DMS 273 (cell line): ENCODE measurements around the gene IL17B.

Experiments used
- DNase-seq: peaks from one replicate; lab custom pipeline; 2025; ENCODE audit not compliant: unreplicated experiment; lab: John Stamatoyannopoulos, UW

IL17B gene

DNA sequence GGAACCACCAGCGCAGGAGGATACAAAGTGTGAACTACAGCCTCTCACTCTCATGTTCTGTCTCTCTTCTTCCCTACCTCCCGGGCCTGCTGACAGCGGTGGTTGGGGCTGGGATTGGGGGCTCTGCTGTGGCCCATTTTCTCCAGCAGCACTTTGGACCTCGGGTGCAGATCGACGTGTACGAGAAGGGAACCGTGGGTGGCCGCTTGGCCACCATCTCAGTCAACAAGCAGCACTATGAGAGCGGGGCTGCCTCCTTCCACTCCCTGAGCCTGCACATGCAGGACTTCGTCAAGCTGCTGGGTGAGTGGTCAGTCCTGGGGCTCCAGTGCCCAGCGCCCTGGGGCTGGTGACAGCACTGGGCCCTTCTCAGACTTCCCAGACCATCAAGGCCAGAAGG, 16.6 kb downstream of the IL17B start:
- DNase-seq, result no peak

DNA sequence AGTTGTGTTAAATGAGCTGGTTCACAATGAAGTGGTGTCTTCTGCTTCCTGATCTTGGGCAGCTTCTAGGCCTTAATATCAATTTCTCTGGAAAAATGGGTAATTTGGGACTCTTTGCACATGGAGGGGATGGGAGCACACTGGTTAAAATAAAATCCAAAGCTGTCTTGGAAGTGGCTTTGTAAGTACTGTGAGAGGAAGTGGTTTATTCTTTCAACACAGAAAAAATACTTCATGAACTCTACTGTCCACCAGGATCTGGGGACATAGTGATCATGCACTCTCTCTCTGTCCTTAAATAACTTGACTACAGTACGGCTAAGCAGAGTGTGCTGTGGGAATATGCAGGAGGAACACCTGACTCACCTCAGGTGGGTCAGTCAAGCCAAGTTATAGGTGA, 18.8 kb downstream of the IL17B start:
- no peak for DNase-seq

DNA sequence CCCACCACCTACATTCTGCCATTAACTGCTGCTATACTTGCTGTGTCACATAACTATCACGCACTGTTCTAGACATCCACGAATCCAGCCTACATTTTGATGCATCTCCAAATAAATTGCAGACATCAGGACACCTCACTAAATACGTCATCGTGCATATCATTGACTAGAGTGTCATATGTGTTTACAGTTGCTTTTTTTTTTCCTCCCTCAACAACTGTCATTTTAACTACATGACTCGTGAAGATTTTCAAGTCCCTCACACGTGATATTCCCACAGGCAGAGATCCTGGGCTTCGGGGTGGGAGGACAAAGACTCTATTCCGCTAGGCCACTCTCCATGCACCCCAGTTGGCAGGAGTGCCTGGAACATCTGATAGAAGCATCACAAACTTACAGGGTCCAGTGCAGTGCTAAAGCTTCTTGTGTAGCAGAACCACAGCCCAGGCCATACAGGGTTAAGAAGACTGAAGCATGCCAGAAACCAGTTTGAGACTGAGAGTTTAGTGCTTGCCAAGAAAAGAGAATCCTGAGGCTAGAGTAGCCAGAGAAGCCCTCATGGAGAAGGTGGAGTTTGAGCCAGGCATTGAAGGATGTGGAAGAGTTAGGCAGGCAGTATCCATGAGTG, 20.1 kb downstream of the IL17B start:
- no peak for DNase-seq

DNA sequence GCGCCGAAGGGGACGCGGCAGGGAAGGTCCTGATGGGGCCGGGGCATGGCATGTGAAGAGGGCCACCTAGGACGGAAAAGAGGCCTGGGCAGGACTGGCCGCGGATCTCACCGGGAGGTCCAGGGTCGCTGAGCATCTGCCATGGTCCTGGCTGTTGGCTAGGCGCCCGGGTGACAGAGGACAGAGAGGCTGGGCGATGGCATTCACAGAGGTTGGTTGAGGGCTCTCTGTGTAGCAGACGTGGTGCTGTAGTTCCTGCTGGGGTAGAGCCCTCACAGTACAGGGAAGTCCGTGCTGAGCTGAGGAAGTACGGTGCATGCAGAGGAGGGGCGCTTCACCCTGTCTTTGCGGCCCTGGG, 20.8 kb downstream of the IL17B start:
- DNase-seq, result peak; percentile 65

DNA sequence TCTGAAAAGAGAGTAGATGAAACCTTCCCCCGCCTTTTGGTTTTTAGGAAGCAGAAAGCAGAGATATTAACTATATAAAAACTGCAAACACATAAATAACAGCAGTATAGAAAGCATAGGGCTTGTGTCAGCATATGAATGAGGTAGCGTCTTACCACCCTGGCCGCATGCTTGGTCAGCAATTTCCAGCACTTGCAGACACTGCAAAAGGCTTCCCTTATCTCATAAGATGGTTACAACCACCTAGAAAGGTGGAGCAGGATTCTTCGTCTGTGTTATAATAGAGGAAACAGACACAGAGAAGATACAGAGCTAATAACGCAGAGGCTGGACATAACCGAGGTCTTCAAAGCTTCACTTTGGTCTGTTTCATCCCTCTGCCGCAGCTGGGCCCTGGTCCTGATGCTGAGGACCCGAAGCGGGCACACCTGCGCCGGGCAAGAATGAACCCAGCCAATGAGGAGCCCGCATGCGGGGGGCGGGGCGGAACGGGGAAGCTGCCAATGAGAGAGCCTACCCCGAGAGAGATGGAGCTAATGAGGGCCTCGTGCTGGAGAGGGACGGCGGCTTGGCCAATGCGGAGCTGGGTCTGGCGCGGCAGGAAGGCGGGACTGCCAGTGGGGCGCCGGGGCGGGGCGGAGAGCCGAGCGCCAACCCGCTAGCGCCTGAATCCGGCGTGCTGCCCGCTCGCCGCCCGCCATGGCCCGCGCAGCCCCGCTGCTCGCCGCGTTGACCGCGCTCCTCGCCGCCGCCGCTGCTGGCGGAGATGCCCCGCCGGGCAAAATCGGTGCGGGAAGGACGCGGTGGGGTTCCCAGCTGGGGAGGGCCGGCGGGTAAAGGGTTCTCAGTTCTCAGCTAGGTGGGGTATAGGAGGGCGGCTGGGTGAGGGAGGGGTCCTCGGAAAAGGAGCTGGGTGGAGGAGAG, 21.5 kb downstream of the IL17B start, which contains the start of gene PCYOX1L:
PCYOX1L (plus strand) TSS at position 677 of the 924 bp plus-strand sequence; CDS start at position 700, 23 bp downstream.
- DNase-seq, result peak; percentile 97

DNA sequence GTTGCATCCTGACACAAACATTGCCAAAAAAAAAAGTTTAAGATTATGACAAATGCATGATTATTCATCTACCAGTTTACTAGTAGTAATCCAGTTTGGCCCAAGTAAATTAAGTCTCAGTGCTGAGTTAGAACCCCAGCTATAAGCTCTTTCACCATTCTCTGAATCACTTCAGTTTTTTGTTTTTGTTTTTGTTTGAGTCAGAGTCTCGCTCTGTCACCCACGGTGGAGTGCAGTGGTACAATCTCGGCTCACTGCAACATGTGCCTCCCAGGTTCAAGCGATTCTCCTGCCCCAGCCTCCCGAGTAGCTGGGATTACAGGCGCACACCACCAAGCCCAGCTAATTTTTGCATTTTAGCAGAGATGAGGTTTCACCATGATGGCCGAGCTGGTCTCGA, 22.7 kb downstream of the IL17B start:
- DNase-seq, result no peak

DNA sequence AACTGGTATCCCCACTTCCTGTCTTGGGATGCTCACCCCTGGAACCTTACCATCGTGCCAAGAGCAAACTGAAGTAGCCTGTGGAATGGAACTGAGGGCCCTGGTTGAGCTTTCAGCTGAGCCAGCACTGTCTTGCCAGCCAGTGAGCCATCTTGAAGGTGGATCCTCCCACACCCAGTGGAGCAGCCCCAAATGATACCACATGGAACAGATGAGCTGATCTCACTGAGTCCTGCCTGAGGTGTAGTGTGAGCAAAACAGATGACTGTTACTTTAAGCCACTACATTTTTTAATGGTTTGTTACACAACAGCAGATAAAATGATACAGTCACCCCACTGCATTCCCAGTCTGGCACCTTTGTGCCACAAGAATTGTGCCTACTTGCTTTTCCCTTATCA, 23.4 kb downstream of the IL17B start:
- no peak for DNase-seq

DNA sequence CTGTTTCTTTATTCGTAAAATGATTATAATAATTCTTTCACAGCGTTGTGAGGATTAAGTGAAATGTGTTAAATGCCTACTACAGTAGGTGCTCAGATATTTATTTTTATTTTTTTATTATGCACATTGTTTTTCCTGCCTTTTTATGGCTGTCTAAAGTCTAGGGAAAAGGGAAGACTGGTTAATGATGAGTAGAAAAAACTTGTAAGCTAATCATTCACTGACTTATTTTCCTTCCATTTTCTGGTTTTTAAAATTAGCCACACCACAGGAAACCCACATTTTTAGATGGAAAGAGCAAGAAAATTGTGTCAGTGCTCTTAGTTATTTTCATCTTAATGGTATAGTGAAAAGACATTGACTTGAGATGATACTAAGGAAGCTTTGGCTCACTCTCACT, 25.2 kb downstream of the IL17B start:
- DNase-seq, result no peak

DNA sequence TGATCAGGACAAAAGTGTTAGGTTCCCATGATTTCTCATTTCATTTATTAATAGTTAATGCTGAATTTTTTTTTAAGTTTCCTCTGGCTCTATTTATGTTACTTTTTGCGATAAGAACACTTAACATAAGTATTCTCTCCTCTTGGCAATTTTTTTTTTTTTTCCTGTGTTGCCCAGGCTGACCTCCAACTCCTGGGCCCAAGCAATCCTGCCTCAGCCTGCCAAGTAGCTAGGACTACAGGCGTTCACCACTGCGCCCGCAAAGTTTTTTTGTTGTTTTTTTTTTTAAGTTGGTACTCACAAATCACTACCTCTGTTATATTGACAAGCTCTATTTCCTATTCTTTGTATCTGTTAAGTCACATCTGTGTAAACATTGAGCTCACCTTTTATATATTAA, 26.9 kb downstream of the IL17B start:
- DNase-seq, result no peak

DNA sequence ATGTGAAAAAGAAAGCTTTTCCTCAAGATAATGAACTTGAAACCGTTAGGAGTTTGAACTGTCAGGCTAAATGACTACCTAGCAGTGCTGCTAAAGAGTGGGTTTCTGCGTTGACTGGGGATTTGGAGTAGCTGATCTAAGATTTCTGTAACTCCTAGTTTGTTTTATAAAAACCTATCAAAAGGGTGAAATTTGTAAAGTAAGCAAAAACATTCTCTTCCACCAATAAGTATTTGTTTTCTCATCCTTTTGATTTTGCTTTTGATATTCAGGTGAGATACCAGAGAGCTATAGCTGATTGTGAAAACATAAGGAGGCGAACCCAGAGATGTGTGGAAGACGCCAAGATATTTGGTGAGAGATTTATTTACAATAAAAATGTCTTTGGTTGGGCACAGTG, 29.7 kb downstream of the IL17B start:
- no peak for DNase-seq

DNA sequence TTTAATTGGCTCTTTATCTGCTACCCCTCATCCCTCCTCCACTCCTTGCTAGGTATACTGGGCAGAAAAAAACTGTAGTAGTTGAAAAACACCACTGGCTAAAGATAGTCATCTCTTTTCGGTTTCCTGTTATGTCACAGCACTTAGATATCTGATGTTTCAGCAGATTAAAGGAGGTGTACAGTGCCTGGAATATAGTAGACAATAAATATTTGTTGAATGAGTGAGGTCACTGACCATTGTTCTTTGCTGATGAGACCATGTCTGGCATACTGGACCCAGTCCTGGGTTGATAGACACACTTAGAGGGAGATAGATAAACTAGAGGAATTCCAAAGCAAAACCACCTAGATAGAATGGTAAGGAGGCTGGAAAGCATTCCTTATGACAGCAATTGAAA, 30.6 kb downstream of the IL17B start:
- DNase-seq, result no peak

DNA sequence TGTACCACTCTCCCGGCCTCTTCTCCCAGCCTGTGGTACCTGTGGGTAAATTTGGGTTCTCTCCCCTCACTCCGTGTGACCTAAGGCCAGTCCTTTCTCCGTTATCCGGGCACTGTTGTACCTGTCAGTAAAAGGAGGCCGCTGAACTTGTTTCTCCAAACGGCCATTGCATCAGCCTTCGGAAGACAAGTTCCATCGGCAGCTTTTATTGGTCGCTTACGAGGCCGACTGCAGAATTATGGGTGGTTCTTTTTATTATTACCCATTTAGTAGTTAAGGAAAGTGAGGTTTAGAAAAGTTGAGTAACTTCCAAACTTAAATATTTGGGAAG, 33.2 kb downstream of the IL17B start:
- peak; percentile 62 for DNase-seq

DNA sequence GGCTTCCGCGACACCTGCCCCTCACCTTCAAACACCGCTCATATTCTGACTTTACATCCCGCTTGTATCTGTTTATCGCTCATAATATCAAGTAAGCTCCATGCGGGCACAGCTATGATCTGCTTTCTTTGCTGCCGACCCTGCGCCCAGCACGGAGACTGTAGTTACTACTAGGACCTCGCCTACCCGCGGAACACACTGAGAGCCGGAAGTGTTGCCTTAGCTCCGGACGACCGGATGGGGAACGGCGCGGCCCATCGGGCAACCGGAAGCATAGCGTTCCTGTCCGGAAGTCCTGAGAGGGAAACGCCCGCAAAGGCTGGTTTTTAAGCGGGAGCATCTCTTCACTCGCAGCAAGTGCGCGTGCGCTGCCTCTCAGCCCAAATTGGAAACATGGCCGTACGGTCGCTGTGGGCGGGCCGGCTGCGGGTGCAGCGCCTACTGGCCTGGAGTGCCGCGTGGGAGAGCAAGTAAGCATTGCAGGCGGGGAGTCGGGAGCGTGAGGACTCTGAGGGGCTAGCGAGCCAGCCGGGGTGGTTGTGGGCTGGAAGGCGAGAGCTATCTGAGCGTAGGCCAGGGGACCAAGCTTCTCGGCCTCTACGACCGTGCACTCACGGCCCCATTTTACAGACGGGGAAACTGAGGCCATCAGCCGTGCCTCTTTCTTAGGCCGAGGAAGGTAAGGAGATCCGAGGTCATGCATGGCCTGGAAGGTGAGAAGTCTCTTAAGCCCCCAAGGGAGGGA, 33.8 kb downstream of the IL17B start, which contains the start of gene GRPEL2:
GRPEL2 (plus strand) TSS at position 353 of the 745 bp plus-strand sequence; CDS start at position 394, 41 bp downstream.
- DNase-seq, result peak; percentile 99

DNA sequence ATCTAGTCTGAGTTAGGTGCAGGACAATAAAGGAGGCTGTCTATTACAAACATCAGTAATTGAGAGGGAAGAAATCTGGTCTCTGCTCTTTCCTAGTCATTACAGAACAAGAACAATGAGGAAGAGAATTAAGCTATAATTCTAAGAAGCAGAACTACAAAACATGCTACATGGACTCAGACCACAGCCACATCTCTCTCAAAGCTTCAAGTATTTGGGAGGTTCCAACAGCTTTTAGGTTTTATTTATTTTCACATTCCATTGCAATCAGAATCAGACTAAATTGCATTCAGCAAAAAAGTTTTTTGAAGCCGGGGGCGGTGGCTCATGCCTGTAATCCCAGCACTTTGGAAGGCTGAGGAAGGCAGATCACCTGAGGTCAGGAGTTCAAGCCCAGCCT, 34.9 kb downstream of the IL17B start:
- no peak for DNase-seq

DNA sequence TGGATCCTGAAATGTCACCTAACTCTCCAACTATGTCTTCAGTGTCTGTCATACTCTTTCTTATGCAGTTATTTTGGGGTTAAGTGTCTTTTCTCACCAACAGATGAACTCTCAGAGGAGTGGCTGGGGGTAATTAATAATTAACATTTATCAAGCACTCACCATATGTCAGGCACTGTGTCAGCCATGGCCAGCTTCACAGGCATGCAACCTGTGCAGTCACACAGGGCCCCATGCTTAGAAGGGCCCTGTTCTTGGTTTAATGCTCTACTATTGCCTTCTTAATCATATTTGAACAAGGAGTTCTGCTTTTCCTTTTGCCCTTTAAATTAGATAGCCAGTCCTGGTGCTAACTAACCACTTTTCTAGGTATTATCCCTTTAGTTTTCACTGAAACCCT, 37.2 kb downstream of the IL17B start:
- DNase-seq, result peak; percentile 74

DNA sequence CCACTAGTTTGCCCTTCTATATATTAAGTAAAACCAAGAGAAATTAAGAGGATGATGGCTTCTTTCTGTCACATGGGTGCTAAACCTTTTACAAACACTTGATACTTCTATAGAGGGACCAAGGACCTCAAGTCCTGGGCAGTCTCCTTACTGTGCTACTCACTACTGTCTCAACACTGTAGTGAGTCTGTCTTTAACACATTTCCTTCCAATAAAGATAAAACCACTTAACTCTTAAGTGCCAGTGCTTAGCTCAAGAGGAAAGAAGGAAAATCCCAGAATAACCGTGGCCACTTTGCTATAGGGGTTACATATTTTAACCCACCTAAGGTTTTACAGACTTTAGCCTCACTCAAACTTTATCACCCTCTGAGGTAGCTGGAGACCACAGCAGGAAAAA, 38.2 kb downstream of the IL17B start:
- DNase-seq, result no peak

DNA sequence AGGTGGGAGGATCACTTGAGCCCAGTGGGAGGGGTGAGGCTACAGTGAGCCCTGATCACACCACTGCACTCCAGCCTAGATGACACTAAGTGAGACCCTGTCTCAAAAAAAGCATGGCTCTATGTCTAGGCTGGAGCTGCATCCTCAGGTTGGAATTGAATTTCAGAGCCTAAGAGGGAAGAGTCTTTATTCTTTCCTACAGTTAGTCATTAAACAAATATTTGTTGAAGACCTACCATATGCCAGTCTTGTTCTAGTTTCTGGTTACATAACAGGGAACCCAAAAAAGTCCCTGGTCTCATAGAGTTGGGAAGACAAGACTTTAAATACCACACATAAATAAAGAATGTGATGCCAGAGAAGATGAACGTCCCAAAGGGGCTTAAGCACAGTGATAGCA, 40.7 kb downstream of the IL17B start:
- peak; percentile 70 for DNase-seq

DNA sequence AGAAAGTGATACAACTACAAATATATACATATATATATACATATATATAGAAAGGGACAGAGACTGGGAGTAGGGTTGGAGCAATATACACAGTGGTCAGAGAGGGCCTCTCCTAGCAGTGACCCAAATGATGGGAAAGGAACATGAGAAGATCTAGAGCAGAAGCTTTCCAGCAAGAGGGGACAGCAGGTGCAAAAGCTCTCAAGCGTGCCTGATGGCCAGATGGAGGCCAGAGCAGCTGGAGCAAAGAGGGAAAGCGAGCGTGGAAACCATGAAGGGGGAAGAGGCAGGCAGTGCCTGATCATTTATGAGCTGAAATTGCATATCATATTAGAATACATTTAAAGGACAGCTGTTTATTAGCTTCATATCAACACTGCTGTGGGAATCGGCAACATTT, 41.4 kb downstream of the IL17B start:
- peak; percentile 95 for DNase-seq

DNA sequence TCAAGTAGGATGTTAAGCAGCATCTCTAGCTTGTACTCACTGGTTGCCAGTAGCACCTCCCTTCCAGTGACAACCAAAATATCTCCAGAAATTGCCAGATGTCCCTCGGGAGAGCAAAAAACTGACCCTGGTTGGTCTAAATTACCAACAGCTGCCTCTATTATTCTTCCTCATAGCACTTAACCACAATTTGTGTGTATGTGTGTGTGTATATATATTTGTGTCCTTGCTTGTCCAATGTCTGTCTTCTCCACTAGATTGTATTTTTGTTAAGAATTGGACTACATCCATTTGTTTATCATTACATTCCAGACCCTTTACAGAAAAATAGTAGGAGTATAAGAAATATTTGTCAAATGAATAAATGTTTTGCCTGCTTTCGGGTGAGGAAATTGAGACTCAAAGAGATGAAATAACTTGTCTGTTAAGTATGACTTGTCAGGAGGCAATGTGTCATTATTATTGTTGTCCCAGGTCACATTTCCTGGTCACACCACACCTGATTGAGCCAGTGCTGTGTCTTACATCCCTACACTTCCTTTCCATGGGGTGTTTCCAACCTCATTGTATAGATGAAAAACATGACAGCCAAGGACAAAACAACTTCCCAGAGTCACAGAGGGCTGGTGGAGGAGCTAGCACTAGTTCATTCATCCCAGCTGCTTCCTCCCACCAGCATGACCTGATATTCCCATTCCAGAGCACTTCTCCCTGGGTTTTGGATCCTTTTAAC, 45.2 kb downstream of the IL17B start:
- DNase-seq, result no peak

DNA sequence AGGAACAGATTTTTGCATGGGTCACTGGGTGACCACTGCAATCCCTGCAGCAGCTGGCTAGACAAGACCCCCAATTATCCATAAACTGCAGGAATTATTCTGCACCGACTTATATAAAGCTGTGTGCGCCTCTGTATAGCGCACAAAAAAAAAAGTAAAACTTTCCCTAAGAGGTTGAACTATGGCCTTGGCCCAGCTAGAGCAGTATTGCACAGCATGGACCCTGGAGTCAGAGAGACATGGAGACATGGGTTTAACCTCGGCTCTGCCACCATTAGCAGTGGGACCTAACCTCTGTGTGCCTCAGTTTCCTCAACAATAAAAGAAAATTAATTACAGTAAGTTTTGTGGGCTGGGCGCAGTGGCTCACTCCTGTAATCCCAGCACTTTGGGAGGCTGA, 50.9 kb downstream of the IL17B start:
- DNase-seq, result no peak

DNA sequence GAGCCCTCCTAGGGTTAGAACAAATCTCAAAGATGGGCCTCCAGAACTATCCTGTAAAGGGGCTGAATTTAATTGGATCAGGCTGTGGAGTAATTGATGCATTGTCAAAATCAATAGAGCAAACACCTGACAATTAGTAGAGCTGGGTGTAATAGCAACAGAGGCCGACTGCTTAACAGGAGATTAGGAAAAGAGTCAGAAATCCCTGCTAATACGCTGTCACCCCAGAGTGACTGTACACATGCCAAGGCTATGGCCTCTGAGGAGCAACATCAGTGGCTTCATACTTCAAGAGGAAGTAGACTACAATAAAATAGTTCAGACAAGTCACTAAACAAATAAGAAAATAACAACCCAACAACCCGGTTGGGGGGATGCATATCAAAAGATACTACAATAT, 52.5 kb downstream of the IL17B start:
- DNase-seq, result no peak
